ENCODE measurements around the gene CDH24.

CDH24 gene

DNA sequence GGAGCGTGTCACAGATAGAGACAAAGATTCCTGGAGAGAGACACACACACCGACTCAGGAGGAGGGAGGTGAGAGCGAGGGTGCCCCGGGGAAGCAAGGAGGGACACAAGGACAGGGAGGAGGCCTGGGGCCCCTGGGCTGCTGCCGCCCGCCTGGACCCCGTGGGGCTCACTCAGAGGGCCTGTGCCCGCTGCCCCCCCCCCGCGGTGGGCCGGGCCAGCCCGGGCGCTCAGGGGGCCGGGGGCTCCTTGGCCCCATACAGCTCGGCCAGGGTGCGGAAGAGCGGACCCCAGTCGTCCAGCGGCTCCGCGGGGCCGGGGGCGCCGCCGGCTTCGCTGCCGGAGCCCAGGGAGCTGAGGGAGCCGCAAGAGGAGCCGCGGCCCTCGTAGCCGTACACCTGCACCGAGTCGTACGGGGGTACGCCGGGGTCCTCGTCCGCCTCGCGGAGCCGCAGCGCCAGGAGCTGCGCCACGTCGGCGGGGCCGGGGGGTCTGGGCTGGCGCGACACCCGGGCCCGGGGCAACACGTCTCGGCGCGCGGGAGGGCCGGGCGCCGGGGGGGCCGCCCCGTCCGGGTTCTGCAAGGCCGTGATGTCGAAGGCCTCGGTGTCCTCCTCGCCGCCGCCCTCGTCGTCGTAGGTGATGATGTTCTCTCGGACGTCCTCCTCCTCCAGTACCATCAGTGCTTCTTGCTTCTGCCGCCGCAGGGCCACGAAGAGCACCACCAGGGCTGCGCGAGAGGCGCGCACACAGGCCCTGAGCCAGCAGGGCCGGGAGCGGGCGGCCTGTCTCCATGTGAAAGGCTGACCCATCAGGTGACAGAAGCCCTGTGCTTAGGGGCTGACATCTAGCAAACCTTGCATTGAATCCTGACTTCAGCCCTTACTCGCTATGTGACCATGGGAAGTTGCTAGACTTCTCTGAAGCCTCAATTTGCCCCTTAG, 9.3 kb downstream of the CDH24 start:
- Histone ChIP-seq H3K4me1 (ENCODE audit: control insufficient read depth, insufficient read depth, low read length) (peaks cover 6% of the 10 kb centered on the region), H3K4me3 (ENCODE audit: low read length) (no peak overlapping the region), H3K36me3 (ENCODE audit: insufficient read depth, low read length) (no peaks in the 10 kb centered on the region), H3K27me3 (ENCODE audit: control insufficient read depth, insufficient read depth, low read length) (no peaks in the 10 kb centered on the region), H3K4me2 (ENCODE audit: low read length) (no peak overlapping the region), H3K9me3 (replicated peaks; ENCODE audit: low read length) (no peaks in the 10 kb centered on the region), H3K9ac (ENCODE audit: low read depth, low read length) (no peak overlapping the region)

DNA sequence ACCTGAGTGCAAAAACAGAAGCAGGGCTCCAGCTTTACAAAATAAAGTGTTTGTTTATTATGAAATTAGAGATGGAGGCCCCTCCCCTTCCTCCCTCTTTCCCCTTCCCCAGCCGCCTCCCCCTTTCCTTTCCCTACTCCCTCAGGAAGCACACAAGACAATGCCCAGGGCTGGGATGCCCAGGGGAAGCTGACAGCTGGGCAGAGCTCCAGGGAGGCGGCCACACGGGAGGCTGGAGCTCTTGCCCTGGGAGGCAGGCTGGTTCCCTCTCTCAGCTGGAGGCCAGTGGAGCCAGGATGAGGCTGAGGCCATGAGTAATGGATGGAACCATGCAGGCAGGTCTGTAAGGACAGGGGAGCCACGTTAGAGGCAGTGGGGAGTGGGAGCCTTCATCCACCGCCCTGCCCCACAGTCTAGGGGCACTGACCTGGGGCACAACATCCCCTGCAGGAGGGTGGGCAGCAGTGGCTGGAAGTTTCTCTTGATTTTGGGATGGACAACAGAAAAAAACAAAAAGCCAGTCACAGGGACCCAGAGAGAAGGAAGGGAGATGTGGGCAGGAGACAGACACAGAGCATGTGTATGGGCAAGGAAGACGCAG, 10.2 kb downstream of the CDH24 start:
- Histone ChIP-seq H3K9me3 (replicated peaks; ENCODE audit: low read length) (no peaks in the 10 kb centered on the region), H3K9ac (ENCODE audit: low read depth, low read length) (no peak overlapping the region), H3K4me1 (ENCODE audit: control insufficient read depth, insufficient read depth, low read length) (peaks cover 6% of the 10 kb centered on the region), H3K4me3 (ENCODE audit: low read length) (no peak overlapping the region), H3K36me3 (ENCODE audit: insufficient read depth, low read length) (no peaks in the 10 kb centered on the region), H3K27me3 (ENCODE audit: control insufficient read depth, insufficient read depth, low read length) (no peaks in the 10 kb centered on the region), H3K4me2 (ENCODE audit: low read length) (no peak overlapping the region)

DNA sequence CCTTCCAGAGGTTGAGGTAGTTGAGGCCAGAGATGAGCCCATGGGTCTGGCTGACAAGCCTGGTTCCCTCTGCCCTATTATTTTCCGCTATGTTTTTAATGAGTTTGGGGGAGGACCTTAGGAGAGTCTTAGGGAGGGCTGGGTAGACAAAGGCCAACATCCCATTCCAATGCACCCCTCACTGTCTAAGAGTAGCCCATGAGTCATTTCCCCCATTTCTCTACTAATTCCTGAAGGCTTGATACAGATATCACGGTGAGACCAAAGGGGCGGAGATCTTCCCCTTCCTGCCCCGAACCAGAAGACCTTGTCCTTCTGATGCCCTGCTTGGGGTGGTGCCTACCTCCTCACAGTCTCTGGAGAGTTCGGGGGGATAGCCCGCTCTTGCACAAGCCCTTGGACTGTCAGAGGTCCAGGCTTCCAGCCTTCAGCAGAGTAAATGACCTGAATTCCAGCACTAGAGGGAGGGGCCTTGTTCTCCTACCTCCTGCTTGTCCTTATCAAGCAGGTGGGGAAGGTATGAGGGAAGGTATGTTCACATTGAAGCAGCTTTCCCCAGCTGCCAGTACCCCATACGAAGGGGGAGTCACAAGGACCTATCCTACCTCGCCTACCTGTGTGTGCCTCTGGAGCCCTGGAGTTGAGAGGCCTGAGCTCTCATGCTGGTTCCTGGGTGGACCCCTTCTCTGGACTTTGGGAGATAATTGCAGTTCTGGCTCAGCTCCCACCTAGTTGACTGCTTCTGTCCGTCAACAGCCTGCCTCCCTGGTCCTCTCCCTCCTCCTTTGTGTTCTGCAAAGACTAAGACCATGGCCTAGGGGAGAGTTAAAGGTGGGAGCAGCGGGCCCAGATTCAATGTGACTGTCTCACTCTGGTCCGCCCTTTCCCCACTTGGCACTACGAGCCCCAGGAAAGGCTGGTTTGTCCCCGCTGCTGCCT, 11.6 kb downstream of the CDH24 start:
- H3K36me3 ChIP-seq (ENCODE audit: insufficient read depth, low read length): no peaks in the 10 kb centered on the region
- no peak overlapping the region for H3K4me2 ChIP-seq (ENCODE audit: low read length)
- no peaks in the 10 kb centered on the region for H3K9me3 ChIP-seq (replicated peaks; ENCODE audit: low read length)
- no peaks in the 10 kb centered on the region for H3K27me3 ChIP-seq (ENCODE audit: control insufficient read depth, insufficient read depth, low read length)
- peaks cover 9% of the 10 kb centered on the region for H3K4me1 ChIP-seq (ENCODE audit: control insufficient read depth, insufficient read depth, low read length)
- H3K9ac ChIP-seq (ENCODE audit: low read depth, low read length): no peak overlapping the region
- no peak overlapping the region for H3K4me3 ChIP-seq (ENCODE audit: low read length)

DNA sequence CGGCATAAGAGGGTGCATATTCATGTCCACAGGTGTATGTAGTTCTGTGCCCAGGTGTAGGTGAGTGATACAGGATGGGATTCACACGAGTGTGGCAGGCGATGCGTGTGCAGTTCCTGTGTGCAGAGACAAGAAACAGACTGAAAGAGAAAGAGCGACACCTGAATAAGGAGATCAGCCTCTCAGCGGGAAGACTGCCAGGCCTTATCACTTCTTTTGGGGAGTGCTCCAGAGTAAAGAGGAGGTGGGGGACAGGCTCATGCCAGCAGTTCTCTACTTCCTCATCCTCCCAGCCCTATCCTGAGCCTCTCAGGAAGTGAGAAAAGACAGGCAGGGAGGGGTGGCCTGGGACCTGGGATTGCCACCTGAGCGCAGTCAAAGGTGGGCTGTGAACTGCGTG, 12.5 kb downstream of the CDH24 start:
- Histone ChIP-seq H3K9me3 (replicated peaks; ENCODE audit: low read length) (no peaks in the 10 kb centered on the region), H3K4me2 (ENCODE audit: low read length) (no peak overlapping the region), H3K36me3 (ENCODE audit: insufficient read depth, low read length) (no peaks in the 10 kb centered on the region), H3K9ac (ENCODE audit: low read depth, low read length) (no peak overlapping the region), H3K4me1 (ENCODE audit: control insufficient read depth, insufficient read depth, low read length) (peaks cover 9% of the 10 kb centered on the region), H3K4me3 (ENCODE audit: low read length) (no peak overlapping the region), H3K27me3 (ENCODE audit: control insufficient read depth, insufficient read depth, low read length) (no peaks in the 10 kb centered on the region)

DNA sequence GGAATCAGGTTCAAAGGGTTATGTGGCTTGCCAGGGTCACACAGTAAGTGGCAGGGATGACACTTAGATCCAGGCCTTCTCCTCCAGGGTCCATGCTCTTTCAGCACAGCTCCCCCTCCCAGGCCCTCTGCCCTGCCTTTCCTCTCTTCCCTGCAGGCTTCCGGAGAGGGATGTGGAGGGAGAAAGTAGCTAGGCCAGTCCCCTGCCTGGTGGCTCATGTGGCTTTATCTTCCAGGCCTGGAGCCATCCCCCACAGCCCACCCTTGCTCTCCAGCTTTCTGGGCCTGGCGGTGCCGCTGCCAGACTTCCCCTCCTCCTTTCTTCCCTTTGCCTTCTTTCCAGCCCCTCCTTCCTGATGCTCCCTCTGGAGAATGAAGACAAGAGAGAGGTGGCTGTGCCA, 13.6 kb downstream of the CDH24 start:
- Histone ChIP-seq H3K4me1 (ENCODE audit: control insufficient read depth, insufficient read depth, low read length) (peaks cover 9% of the 10 kb centered on the region), H3K4me2 (ENCODE audit: low read length) (no peak overlapping the region), H3K36me3 (ENCODE audit: insufficient read depth, low read length) (no peaks in the 10 kb centered on the region), H3K27me3 (ENCODE audit: control insufficient read depth, insufficient read depth, low read length) (no peaks in the 10 kb centered on the region), H3K9ac (ENCODE audit: low read depth, low read length) (no peak overlapping the region), H3K4me3 (ENCODE audit: low read length) (no peak overlapping the region), H3K9me3 (replicated peaks; ENCODE audit: low read length) (no peaks in the 10 kb centered on the region)

DNA sequence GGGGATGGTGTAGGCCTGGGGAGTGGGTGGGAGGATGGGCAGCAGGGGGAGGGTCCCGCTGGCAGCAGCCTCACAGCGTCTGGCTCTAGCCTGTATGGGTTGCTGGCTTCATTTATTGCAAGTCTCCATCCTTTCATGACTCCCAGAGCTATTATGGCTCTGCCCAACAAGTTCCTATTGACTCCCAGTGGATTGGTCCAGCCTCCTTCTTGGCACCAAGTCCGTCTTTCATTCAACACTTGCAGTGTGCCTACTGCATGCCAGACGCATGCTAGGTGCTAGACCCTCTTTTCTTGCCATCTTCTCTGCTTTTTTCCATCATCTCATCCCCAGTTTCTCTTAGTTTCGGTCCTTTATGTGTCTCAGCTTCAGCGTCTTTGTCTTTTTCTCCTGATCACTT, 14.2 kb downstream of the CDH24 start:
- H3K4me3 ChIP-seq (ENCODE audit: low read length): no peak overlapping the region
- H3K9ac ChIP-seq (ENCODE audit: low read depth, low read length): no peak overlapping the region
- peaks cover 9% of the 10 kb centered on the region for H3K4me1 ChIP-seq (ENCODE audit: control insufficient read depth, insufficient read depth, low read length)
- no peak overlapping the region for H3K4me2 ChIP-seq (ENCODE audit: low read length)
- no peaks in the 10 kb centered on the region for H3K36me3 ChIP-seq (ENCODE audit: insufficient read depth, low read length)
- no peaks in the 10 kb centered on the region for H3K9me3 ChIP-seq (replicated peaks; ENCODE audit: low read length)
- H3K27me3 ChIP-seq (ENCODE audit: control insufficient read depth, insufficient read depth, low read length): no peaks in the 10 kb centered on the region

DNA sequence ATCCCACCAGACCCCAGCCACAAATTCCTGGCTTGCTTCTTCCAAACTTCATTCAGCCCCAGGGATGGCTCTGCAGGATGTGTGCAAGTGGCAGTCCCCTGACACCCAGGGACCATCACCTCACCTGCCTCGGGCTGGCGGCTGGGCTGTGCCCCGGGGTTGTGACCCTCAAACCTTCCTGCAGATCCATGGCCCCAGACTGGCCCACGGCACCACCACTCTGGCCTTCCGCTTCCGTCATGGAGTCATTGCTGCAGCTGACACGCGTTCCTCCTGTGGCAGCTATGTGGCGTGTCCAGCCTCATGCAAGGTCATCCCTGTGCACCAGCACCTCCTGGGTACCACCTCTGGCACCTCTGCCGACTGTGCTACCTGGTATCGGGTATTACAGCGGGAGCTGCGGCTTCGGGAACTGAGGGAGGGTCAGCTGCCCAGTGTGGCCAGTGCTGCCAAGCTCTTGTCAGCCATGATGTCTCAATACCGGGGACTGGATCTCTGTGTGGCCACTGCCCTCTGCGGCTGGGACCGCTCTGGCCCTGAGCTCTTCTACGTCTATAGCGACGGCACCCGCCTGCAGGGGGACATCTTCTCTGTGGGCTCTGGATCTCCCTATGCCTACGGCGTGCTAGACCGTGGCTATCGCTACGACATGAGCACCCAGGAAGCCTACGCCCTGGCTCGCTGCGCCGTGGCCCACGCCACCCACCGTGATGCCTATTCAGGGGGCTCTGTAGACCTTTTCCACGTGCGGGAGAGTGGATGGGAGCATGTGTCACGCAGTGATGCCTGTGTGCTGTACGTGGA, 15.0 kb downstream of the CDH24 start, which contains the start of gene PSMB11:
Gene PSMB11, plus strand, starts transcription at position 51 of the 804 bp plus-strand sequence. Its CDS starts 14 bp downstream, at position 65.
- Histone ChIP-seq H3K4me1 (ENCODE audit: control insufficient read depth, insufficient read depth, low read length) (peaks cover 9% of the 10 kb centered on the region), H3K36me3 (ENCODE audit: insufficient read depth, low read length) (no peaks in the 10 kb centered on the region), H3K4me3 (ENCODE audit: low read length) (no peak within 1 kb of the TSS), H3K9ac (ENCODE audit: low read depth, low read length) (no peak within 1 kb of the TSS), H3K9me3 (replicated peaks; ENCODE audit: low read length) (no peaks in the 10 kb centered on the region), H3K27me3 (ENCODE audit: control insufficient read depth, insufficient read depth, low read length) (no peaks in the 10 kb centered on the region), H3K4me2 (ENCODE audit: low read length) (no peak within 1 kb of the TSS)

GRCh38 chr14:23041729-23042128, 15.6 kb downstream of the CDH24 start:
- peaks cover 9% of the 10 kb centered on the region for H3K4me1 ChIP-seq (ENCODE audit: control insufficient read depth, insufficient read depth, low read length)

DNA sequence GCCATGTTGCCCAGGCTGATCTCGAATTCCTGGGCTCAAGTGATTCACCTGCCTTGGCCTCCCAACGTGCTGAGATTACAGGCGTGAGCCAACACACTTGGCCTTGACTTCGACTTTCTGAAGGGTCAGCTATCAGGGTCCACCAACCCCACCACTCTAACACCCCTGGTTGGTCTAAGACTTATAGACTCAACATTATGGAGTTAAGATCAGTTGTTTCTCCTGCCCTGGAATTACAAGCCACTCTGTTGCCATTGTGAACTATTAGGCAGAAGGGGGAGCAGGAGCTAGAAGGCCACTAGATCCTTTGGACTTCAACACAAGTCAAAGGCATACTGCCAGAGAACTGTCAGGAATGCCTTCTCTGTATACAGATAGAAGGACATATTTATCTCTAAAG, 17.2 kb downstream of the CDH24 start:
- Histone ChIP-seq H3K4me3 (ENCODE audit: low read length) (no peak overlapping the region), H3K9me3 (replicated peaks; ENCODE audit: low read length) (no peaks in the 10 kb centered on the region), H3K4me2 (ENCODE audit: low read length) (no peak overlapping the region), H3K9ac (ENCODE audit: low read depth, low read length) (no peak overlapping the region), H3K36me3 (ENCODE audit: insufficient read depth, low read length) (no peaks in the 10 kb centered on the region), H3K27me3 (ENCODE audit: control insufficient read depth, insufficient read depth, low read length) (no peaks in the 10 kb centered on the region), H3K4me1 (ENCODE audit: control insufficient read depth, insufficient read depth, low read length) (peaks cover 10% of the 10 kb centered on the region)

More at GRCh38 chr14:23041729-23042128, 15.6 kb downstream of the CDH24 start:
- Histone ChIP-seq H3K4me2 (ENCODE audit: low read length) (no peak overlapping the region), H3K36me3 (ENCODE audit: insufficient read depth, low read length) (no peaks in the 10 kb centered on the region), H3K9ac (ENCODE audit: low read depth, low read length) (no peak overlapping the region), H3K9me3 (replicated peaks; ENCODE audit: low read length) (no peaks in the 10 kb centered on the region), H3K27me3 (ENCODE audit: control insufficient read depth, insufficient read depth, low read length) (no peaks in the 10 kb centered on the region), H3K4me3 (ENCODE audit: low read length) (no peak overlapping the region)

DNA sequence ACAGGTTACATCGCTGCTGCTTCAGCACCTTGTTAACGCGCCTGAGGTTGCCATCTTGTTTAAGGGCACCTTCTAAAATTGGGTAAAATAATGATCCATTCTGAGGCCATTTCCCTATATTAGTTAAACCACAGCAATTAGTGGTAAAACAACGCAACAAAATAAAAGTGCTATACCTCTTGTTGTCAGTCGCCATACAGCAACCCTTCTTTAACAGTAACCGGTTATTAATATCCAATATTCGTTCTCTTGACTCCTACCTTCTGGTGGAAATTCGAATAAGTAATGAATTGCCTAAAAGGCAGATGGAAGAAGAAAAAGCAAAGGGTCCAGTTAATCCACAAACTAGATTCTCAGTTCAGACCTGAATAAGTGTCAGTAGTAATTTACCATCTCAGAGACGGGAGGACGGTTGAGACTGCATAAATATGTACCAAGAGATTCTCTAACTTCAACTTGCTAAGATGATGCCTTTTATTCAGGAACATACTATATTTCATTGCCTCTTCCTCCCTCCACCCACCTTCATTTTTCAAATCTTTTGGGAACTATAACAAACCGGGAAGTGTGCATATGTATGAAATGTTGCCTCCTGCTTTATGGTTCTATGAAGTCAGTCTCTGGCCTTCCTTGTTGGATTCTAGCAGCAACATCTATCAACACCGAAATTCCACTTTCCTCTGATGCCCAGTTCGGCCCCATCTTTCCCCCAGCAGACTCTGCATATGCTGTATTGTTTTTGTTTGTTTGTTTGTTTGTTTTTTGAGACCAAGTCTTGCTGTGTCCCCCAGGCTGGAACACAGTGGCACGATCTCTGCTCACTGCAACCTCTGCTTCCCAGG, 21.8 kb downstream of the CDH24 start:
- H3K9ac ChIP-seq (ENCODE audit: low read depth, low read length): peak overlapping the region; percentile 98
- peak overlapping the region; percentile 89 for H3K4me3 ChIP-seq (ENCODE audit: low read length)
- peaks cover 18% of the 10 kb centered on the region for H3K4me1 ChIP-seq (ENCODE audit: control insufficient read depth, insufficient read depth, low read length)
- peaks cover 17% of the 10 kb centered on the region for H3K36me3 ChIP-seq (ENCODE audit: insufficient read depth, low read length)
- peak overlapping the region; percentile 80 for H3K4me2 ChIP-seq (ENCODE audit: low read length)
- no peaks in the 10 kb centered on the region for H3K9me3 ChIP-seq (replicated peaks; ENCODE audit: low read length)
- H3K27me3 ChIP-seq (ENCODE audit: control insufficient read depth, insufficient read depth, low read length): no peaks in the 10 kb centered on the region
